SK-N-SH (cell line): ENCODE measurements around the gene RAF1. TPM values are rescaled to one million over a fixed set of nuclear protein-coding genes. Genes with fewer than 3 reads are reported as not detected.

ENCODE experiments used
- CTCF ChIA-PET: fragments of 300-600, 350-600 bp; formaldehyde crosslinking; extraction: SDS; loops from one replicate; lab custom pipeline; 2021; lab: Yijun Ruan, JAX
- POLR2A ChIA-PET: fragments of 350-600 bp; sonication (Branson Sonifier 250); formaldehyde crosslinking; extraction: SDS; loops from one replicate; lab custom pipeline; 2020; ENCODE audit warnings: antibody characterized with exemption, inconsistent platforms; lab: Yijun Ruan, JAX
- DNase-seq: peaks from one replicate; pipeline ENCODE4 v3.0.0; 2012
- H2AFZ ChIP-seq: fragments of 200-600 bp; sonication (generic); 2 replicates; pipeline ENCODE4 v1.8.1; 2016; ENCODE audit warnings: antibody characterized with exemption, mild to moderate bottlenecking, low read depth
- H3F3A ChIP-seq: fragments of 200-600 bp; sonication (generic); replicated peaks from 2 replicates; pipeline ENCODE3; 2016; ENCODE audit warnings: antibody characterized with exemption, mild to moderate bottlenecking; ENCODE audit not compliant: insufficient read depth
- H3K27ac ChIP-seq, 2 experiments: fragments of 200-500 bp in 1 of 2; fragments of 200-600 bp in 1 of 2; sonication (Bioruptor generic) in 1 of 2; sonication (generic), shearing (Covaris generic) in 1 of 2; 2 replicates each; pipeline versions ENCODE4 v1.5.1 to v1.6.1; 2014 to 2016; ENCODE audit warnings: low read depth in 2 of 2, inconsistent platforms in 1 of 2, low read length in 1 of 2, mild to moderate bottlenecking in 1 of 2, mixed read lengths in 1 of 2
- H3K27me3 ChIP-seq: fragments of 200-600 bp; sonication (generic), shearing (Covaris generic); 2 replicates; pipeline ENCODE4 v1.6.1; 2016; ENCODE audit warnings: mixed run types; ENCODE audit not compliant: insufficient read depth
- H3K36me3 ChIP-seq, 2 experiments: fragments of 200-500 bp in 1 of 2; fragments of 200-600 bp in 1 of 2; sonication (Bioruptor generic) in 1 of 2; sonication (generic) in 1 of 2; replicated peaks in 1 of 2; 2 replicates each; pipeline versions ENCODE3 to v1.5.1; 2014 to 2016; ENCODE audit warnings: low read length in 1 of 2, mild to moderate bottlenecking in 1 of 2; ENCODE audit not compliant: insufficient read depth in 2 of 2, control insufficient read depth in 1 of 2
- H3K4me1 ChIP-seq, 2 experiments: fragments of 200-500 bp in 1 of 2; fragments of 200-600 bp in 1 of 2; sonication (Bioruptor generic) in 1 of 2; sonication (generic), shearing (Covaris generic) in 1 of 2; 2 replicates each; pipeline versions ENCODE4 v1.5.1 to v1.6.1; 2014 to 2016; ENCODE audit warnings: low read depth in 1 of 2, low read length in 1 of 2, mixed run types in 1 of 2; ENCODE audit not compliant: insufficient read depth in 2 of 2, control insufficient read depth in 1 of 2
- H3K4me2 ChIP-seq: fragments of 200-600 bp; sonication (generic), shearing (Covaris generic); 2 replicates; pipeline ENCODE4 v1.6.1; 2017; ENCODE audit warnings: mixed run types
- H3K4me3 ChIP-seq, 2 experiments: fragments of 200-500 bp in 1 of 2; fragments of 200-600 bp in 1 of 2; sonication (Bioruptor generic) in 1 of 2; sonication (generic), shearing (Covaris generic) in 1 of 2; 2 replicates each; pipeline versions ENCODE4 v1.5.1 to v1.8.1; 2014 to 2016; ENCODE audit warnings: low read depth in 2 of 2, inconsistent platforms in 1 of 2, low read length in 1 of 2, mild to moderate bottlenecking in 1 of 2, mixed read lengths in 1 of 2, moderate library complexity in 1 of 2
- H3K79me2 ChIP-seq: fragments of 200-600 bp; sonication (generic); 2 replicates; pipeline ENCODE4 v1.8.1; 2017; ENCODE audit warnings: mild to moderate bottlenecking; ENCODE audit not compliant: insufficient read depth
- H3K9ac ChIP-seq: fragments of 200-600 bp; sonication (generic); 2 replicates; pipeline ENCODE4 v1.6.1; 2017; ENCODE audit warnings: mixed run types
- H3K9me2 ChIP-seq: fragments of 200-600 bp; sonication (generic); 2 replicates; pipeline ENCODE4 v1.6.1; 2017; ENCODE audit warnings: mixed run types
- H3K9me3 ChIP-seq: fragments of 200-600 bp; sonication (generic); 2 replicates; pipeline ENCODE4 v1.6.1; 2017; ENCODE audit warnings: mixed run types, mild to moderate bottlenecking, moderate library complexity
- H4K20me1 ChIP-seq: fragments of 200-600 bp; sonication (generic); 2 replicates; pipeline ENCODE4 v1.6.1; 2017; ENCODE audit warnings: mild to moderate bottlenecking, mixed run types; ENCODE audit not compliant: insufficient read depth
- CHD2 ChIP-seq: fragments of 150-350 bp; IDR thresholded peaks from 2 replicates; pipeline ENCODE4 v1.6.1; 2018; ENCODE audit warnings: low read length; ENCODE audit not compliant: partially characterized antibody
- EP300 ChIP-seq, 2 experiments: IDR thresholded peaks; 2 replicates each; pipeline versions ENCODE4 v1.4.0 to v1.6.1; 2012; ENCODE audit warnings: borderline replicate concordance in 1 of 2, low read depth in 1 of 2, low read length in 1 of 2
- FOSL2 ChIP-seq: IDR thresholded peaks from 2 replicates; pipeline ENCODE4 v1.4.0; 2012; ENCODE audit warnings: low read depth, mild to moderate bottlenecking, moderate library complexity, borderline replicate concordance
- JUND ChIP-seq: IDR thresholded peaks from 2 replicates; pipeline ENCODE4 v1.4.0; 2012
- MAX ChIP-seq: IDR thresholded peaks from 2 replicates; pipeline ENCODE4 v1.4.0; 2012; ENCODE audit warnings: low read depth
- MEF2A ChIP-seq: IDR thresholded peaks from 2 replicates; pipeline ENCODE4 v1.4.0; 2012; ENCODE audit warnings: low read depth, borderline replicate concordance
- NRF1 ChIP-seq: IDR thresholded peaks from 2 replicates; pipeline ENCODE4 v1.6.1; 2012; ENCODE audit warnings: low read depth, mild to moderate bottlenecking, low read length
- POLR2AphosphoS5 ChIP-seq: IDR thresholded peaks from 2 replicates; pipeline ENCODE4 v1.6.1; 2012; ENCODE audit warnings: low read depth, low read length
- RFX5 ChIP-seq: IDR thresholded peaks from 2 replicates; pipeline ENCODE4 v1.6.1; 2012; ENCODE audit warnings: mild to moderate bottlenecking, improper control_type of control experiment, low read length
- SIN3A ChIP-seq: IDR thresholded peaks from 2 replicates; pipeline ENCODE4 v1.6.1; 2012; ENCODE audit warnings: low read depth, mild to moderate bottlenecking, low read length, moderate library complexity, borderline replicate concordance
- TAF1 ChIP-seq: IDR thresholded peaks from 2 replicates; pipeline ENCODE4 v1.6.1; 2012; ENCODE audit warnings: low read depth, mild to moderate bottlenecking, low read length, moderate library complexity, borderline replicate concordance
- USF1 ChIP-seq: IDR thresholded peaks from 2 replicates; pipeline ENCODE4 v1.4.0; 2012; ENCODE audit warnings: low read depth, borderline replicate concordance
- YY1 ChIP-seq: IDR thresholded peaks from 2 replicates; pipeline ENCODE4 v1.4.0; 2012; ENCODE audit warnings: low read depth, mild to moderate bottlenecking
- WGBS: methylation state at CpG from one replicate; pipeline ENCODE4 v1.1.6; 2017; ENCODE audit warnings: low lambda C conversion rate; 5-methylcytosine and 5-hydroxymethylcytosine counted together
- polyA plus RNA-seq, 3 experiments: library from polyadenylated mRNA; depleted of rRNA; stranded (reverse); fragments of >200 nt; gene quantifications; 2 replicates each; pipeline ENCODE4 v1.2.3, GENCODE V29; 2012
- TF ChIP-seq, protein P1 (sequence below): IDR thresholded peaks from 2 replicates; pipeline ENCODE4; 2012

Gene RAF1
- polyA plus RNA-seq, 1 of the 3 experiments (the other 2 are of a cell fraction): 58.7 TPM

DNA sequence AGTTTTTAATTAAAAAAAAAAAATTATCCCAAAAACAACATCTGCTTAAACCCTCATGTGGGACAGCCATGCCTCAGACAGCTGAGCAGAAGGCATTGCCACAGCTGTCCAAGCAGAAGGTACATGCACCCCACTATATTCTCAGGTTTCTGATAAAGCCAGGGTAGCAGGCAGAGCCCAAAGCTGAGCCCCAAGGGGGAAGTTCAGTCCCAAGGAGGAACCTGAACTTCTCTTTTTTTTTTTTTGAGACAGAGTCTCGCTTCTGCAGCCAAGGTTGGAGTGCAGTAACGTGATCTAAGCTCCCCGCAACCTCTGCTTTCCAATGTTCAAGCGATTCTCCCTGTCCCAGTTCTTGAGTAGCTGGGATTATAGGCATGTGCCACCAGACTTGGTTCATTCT lies 73.8 kb downstream of the RAF1 start:
- CTCF ChIA-PET: interaction anchor here (0.6 to 0.7 kb wide), 3 partner anchors 11 to 129 kb away, joined by 3 to 4 read pairs (median 3); no protein-coding TSS in a partner anchor
- Histone ChIP-seq H3K4me2 (no peak overlapping the region), H3F3A (peaks cover 16% of the 10 kb centered on the region), H3K4me3 (no peak overlapping the region), H3K9me2 (no peaks in the 10 kb centered on the region), H2AFZ (no peak overlapping the region), H3K27ac (no peak overlapping the region), H3K27me3 (no peaks in the 10 kb centered on the region), H3K9me3 (no peaks in the 10 kb centered on the region), H3K36me3 (peaks cover 54 to 59% of the 10 kb centered on the region in 2 experiments), H3K79me2 (0 out of 2 replicates have a peak, but pooled peaks cover 2% of the 10 kb centered on the region), H3K4me1 (no peaks in the 10 kb centered on the region), H4K20me1 (peaks cover 3% of the 10 kb centered on the region; the same call in 1 of the 2 replicates), H3K9ac (no peak overlapping the region)
- TF ChIP-seq FOSL2 (no peak), EP300 (IDR thresholded peaks at IDR 0.05; ENCODE audit: borderline replicate concordance in 1 of 2, low read depth in 1 of 2, low read length in 1 of 2) (no peak), RFX5 (no peak), MAX (no peak), POLR2AphosphoS5 (no peak)
- WGBS: no CpG with 5 or more reads among the region's 4 CpGs
- POLR2A ChIA-PET: no interaction called here
- DNase-seq: no peak

DNA sequence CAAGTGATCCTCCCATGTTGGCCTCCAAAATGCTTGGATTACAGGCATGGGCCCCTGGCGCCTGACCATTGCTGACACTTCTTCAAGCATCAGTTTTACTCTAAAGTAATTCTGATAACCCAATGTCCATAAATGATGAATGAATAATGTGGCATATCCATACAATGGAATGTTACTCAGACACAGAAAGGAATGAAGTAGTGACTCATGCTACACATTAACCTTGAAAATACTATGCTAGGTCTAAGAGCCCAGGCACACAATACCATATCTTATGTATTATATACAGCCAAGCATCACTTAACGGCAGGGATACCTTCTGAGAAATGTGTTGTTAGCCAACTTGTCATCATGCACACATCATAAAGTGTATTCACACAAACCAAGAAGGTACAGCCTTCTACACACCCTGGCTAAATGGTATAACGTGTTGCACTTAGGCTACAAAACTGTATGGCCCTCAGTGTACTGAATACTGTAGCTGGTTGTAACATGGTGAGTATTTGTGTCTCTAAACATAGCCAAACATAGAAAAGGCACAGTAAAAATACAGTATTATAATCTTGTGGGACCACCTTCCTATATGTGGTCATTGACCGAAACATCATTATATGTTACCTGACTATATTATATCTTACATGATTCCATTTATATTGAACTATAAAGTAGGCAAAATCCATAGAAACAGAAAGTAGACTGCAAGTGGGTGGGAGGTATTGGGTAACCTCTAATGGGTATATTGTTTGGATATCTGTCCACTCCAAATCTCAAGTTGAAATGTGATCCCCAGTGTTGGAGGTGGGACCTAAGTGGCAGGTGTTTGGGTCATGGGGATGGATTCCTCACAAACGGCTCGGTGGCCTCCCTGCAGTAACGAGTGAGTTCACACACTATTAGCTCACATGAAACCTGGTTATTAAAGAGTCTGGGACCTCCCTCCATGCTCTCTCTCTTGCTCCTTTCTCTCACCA lies 75.6 kb downstream of the RAF1 start:
- CTCF ChIA-PET: no interaction called here
- TF ChIP-seq FOSL2 (peak; percentile 47; the same call in 1 of the 2 replicates), JUND (peak; percentile 32), CHD2 (no peak), TAF1 (no peak), USF1 (no peak), NRF1 (no peak), SIN3A (no peak), MEF2A (no peak), YY1 (no peak)
- TF ChIP-seq, protein P1, sequence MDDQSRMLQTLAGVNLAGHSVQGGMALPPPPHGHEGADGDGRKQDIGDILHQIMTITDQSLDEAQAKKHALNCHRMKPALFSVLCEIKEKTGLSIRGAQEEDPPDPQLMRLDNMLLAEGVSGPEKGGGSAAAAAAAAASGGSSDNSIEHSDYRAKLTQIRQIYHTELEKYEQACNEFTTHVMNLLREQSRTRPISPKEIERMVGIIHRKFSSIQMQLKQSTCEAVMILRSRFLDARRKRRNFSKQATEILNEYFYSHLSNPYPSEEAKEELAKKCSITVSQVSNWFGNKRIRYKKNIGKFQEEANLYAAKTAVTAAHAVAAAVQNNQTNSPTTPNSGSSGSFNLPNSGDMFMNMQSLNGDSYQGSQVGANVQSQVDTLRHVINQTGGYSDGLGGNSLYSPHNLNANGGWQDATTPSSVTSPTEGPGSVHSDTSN: peak; percentile 48
- TF ChIP-seq, all 33 proteins: peak for 3
- Histone ChIP-seq H3F3A (peaks cover 20% of the 10 kb centered on the region), H2AFZ (no peak overlapping the region), H3K4me2 (no peak overlapping the region), H3K79me2 (0 out of 2 replicates have a peak, but pooled peaks cover 2% of the 10 kb centered on the region), H3K9me2 (no peaks in the 10 kb centered on the region), H4K20me1 (peaks cover 3% of the 10 kb centered on the region; the same call in 1 of the 2 replicates), H3K4me1 (no peaks in the 10 kb centered on the region), H3K27ac (no peak overlapping the region), H3K9me3 (no peaks in the 10 kb centered on the region), H3K27me3 (no peaks in the 10 kb centered on the region), H3K4me3 (no peak overlapping the region), H3K36me3 (peaks cover 52 to 64% of the 10 kb centered on the region in 2 experiments), H3K9ac (no peak overlapping the region)
- WGBS: 89% methylated on average over 7 of the region's 7 CpGs
- no peak for DNase-seq
- POLR2A ChIA-PET: no interaction called here
